WTC11 (cell line): ENCODE measurements around the gene KRT16.
"Not testable (repeated sequence)": the region's sequence is repeated elsewhere in the genome, so short reads cannot be mapped to it uniquely, and the experiment has no call there.

Experiments
- CREM ChIP-seq: sonication (generic); formaldehyde crosslinking; IDR thresholded peaks from 2 replicates; pipeline ENCODE4 v1.8.1; 2022; ENCODE audit warnings: mild to moderate bottlenecking, missing genetic modification reagents, moderate library complexity
- CTCF ChIP-seq: fragments of 200-600 bp; IDR thresholded peaks from 2 replicates; pipeline ENCODE4 v1.8.0; 2022; ENCODE audit warnings: antibody characterized with exemption
- E2F4 ChIP-seq: sonication (generic); formaldehyde crosslinking; IDR thresholded peaks from 2 replicates; pipeline ENCODE4 v1.8.1; 2022; ENCODE audit warnings: low read depth, mild to moderate bottlenecking, moderate library complexity, missing genetic modification reagents, borderline replicate concordance
- HMGXB4 ChIP-seq: sonication (generic); formaldehyde crosslinking; IDR thresholded peaks from 2 replicates; pipeline ENCODE4 v1.8.1; 2023; ENCODE audit warnings: mild to moderate bottlenecking, moderate library complexity, missing genetic modification reagents
- IRF1 ChIP-seq: sonication (generic); formaldehyde crosslinking; IDR thresholded peaks from 2 replicates; pipeline ENCODE4 v1.8.0; 2023; ENCODE audit warnings: missing genetic modification reagents
- MAX ChIP-seq: sonication (generic); formaldehyde crosslinking; IDR thresholded peaks from 2 replicates; pipeline ENCODE4 v1.8.0; 2022; ENCODE audit warnings: mild to moderate bottlenecking, missing genetic modification reagents
- NFE2L1 ChIP-seq: sonication (generic); formaldehyde crosslinking; IDR thresholded peaks from 2 replicates; pipeline ENCODE4 v1.8.1; 2023; ENCODE audit warnings: missing genetic modification reagents
- NR2C2 ChIP-seq: sonication (generic); formaldehyde crosslinking; IDR thresholded peaks from 2 replicates; pipeline ENCODE4 v1.8.0; 2022; ENCODE audit warnings: mild to moderate bottlenecking, missing genetic modification reagents
- ZNF512 ChIP-seq: sonication (generic); formaldehyde crosslinking; IDR thresholded peaks from 2 replicates; pipeline ENCODE4 v1.8.1; 2022; ENCODE audit warnings: missing genetic modification reagents, borderline replicate concordance
- ZNF532 ChIP-seq: fragments of 250-450 bp; sonication (Bioruptor Pico); IDR thresholded peaks from 2 replicates; pipeline ENCODE4 v1.9.0; 2021; ENCODE audit warnings: mild to moderate bottlenecking, borderline replicate concordance
- ZNF671 ChIP-seq: fragments of 250-450 bp; sonication (Bioruptor Pico); IDR thresholded peaks from 2 replicates; pipeline ENCODE4 v1.8.0; 2021; ENCODE audit warnings: mild to moderate bottlenecking

GRCh38 chr17:41628073-41628370, 15.5 kb upstream of the KRT16 start:
- TF ChIP-seq CTCF; ZNF512; IRF1; CREM; E2F4 (CRISPR knock-in tag); MAX (CRISPR knock-in tag); ZNF671 (CRISPR knock-in tag); NFE2L1 (CRISPR knock-in tag); NR2C2 (CRISPR knock-in tag); ZNF532; HMGXB4: not testable (repeated sequence)
